Inferior parietal cortex (tissue), 1 donor: ENCODE results near the gene SIRPB1.
"Not testable (repeated sequence)": the region's sequence is repeated elsewhere in the genome, so short reads cannot be mapped to it uniquely, and the experiment has no call there.

Source experiments
- DNase-seq: peaks from one replicate; pipeline ENCODE4 v3.0.0-alpha.2; 2016; ENCODE audit errors: extremely low spot score

SIRPB1 gene

DNA sequence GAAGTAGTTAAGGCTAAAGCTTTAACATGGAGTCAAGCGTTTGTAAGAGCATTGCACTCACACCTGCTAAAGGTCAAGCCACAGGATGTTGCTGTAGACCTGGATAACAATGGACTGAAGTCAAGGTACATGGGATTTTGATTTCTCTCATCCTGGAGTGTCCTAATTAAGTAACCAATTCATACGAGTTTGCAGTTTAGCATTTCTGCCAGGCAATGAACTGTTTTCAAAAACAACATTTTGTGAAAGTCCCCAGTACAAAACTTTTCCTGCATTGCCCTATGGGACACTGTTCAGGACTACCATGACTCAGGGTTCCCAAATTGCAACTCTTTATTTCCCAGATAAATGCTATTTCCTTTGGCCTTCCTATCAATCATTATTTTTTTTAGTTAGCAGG is 17.4 kb upstream of the SIRPB1 start:
- DNase-seq, result no peak

DNA sequence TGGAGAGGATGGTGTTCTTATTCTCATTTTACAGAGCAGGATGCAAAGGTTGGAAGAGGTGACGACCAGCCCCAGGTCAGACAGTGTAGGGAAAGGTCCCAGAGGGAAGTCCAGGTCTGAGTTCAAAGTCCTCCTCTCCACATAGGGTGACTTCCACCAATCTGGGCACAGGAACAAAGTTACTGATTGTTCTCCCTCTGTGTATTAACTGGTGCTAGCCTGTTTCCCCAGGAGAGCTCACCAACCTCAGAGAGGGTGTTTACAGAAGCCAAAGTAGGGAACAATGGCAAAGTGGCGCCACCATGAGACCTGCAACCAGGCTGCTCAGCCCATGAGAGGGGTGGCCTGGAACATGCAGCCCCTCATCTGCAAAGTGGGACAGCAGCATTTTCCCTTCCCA is 16.8 kb upstream of the SIRPB1 start:
- DNase-seq, result no peak

DNA sequence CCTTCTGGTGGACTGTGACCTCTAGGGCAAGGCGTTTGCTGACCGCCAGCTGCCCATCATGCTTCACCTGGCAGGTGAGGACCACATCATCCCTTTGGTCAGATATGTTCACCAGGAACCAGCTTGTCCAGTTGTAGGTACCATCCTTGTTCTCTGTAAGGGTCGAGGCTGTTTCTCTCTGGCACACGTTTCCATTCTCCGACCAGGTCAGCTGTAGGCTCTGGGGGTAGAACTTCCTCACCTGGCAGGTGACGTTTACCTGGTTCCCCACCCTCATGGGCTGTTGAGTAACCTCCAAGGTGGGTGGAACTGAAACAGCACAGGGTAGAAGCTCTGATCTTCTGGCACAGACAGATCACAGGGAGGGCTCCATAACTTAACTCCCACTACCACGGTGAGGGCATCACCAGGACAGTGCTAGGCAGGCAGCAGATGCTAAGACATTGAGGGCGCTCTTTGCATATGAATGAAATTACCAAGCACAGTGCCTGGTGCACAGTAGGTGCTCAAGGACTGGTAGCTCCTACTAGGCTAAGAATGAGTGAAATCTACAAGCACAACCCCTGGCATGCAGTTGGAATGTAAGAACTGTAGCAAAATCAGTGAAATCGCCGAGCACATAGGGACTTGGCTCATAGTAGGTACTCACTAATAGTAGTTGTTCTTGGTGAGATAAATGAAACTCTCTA is 15.6 kb upstream of the SIRPB1 start:
- DNase-seq, result no peak

DNA sequence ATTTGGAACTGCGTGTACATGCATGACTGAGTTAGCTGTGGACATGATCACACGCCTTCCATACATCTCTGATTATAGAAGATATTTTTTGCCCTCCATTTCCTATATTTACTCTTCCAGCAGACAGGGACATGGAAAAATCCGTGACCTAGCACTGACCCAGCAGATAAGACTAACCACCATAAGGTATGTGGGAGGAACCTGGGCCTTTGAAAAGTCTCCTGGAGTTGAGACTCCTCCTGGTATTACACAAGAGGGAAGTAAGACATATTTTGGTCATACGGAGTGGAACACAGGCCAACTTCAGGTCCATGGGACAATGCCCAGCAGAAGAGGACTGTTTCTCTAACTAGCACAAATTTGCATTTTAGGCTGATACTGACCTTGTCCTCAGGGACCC is 13.7 kb upstream of the SIRPB1 start:
- peak; percentile 6 for DNase-seq

DNA sequence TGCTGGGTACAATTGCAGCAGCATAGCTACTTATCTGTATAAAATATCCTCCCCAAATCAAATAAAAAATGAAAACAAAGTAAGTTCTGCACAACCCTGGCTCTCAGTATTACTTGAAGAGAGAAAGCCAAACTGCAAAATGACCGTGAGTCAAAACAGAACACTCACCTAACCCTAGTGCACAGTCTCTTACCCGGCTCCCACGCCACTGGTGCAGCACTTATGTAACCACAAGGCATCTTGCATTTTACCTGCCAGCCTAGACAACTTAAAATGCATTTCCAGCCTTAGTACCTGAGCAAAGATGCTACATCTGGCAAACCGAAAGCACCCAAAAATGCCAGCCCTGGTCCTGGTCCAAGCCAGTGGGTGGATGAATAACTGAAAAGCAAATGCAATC is 12.4 kb upstream of the SIRPB1 start:
- DNase-seq, result no peak

DNA sequence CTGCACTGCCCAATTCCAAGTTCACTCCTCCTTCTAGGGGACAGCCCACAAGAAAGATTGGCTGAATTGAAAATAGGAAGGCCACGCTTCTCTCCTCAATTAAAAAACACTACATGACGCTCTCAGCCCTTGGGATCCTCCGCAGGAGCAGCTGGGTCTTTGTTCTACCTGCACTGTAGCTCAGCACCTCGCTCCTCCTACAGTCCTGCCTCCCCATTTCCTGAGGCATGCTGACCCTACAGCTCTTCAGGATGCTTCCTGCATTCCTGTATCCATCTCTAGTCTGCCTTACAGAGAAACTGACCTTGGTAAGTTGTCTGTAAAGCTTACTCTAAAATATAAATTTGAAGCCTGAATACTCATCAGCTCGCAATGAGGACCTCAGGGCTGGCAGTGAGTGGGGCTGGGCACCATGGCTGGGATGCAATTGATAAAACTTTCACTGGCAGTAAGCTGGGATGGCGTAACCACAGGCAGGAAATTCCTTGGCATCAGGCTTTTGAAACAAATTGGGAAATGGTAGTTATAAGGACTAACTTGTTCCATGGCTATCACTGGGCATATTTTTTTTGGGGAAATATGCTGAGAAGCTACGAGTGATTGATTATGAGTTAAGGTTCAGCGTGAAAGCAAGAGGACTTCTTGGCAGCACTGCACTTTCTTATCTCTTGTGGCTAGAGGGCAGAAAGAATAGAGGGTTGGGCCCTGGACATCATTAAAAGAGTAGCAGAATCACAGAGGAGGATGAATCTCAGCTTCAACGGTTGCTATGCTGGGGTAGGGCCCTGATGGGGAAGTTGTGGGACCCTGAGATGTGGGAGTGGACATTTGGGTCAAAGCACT is 11.7 kb upstream of the SIRPB1 start:
- no peak for DNase-seq

DNA sequence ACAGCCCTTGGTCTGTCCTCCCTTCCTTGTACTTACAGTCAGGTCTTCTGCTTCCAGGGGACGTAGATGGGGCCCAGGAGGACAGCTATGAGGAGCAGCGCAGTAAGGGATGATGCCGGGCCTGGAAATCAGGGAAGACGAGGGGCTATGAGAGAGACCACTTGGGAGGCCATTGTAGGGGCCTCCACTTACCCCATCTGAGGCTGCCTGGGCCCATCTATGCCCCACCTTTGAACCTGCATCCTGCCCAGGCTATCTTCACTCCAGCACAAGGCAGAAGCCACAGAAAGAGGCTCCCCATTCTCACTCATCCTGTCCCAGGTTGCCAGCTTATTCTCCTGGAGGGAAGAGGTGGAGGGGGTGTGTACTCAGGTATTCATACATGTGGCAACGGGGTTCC is 10.4 kb upstream of the SIRPB1 start:
- no peak for DNase-seq

DNA sequence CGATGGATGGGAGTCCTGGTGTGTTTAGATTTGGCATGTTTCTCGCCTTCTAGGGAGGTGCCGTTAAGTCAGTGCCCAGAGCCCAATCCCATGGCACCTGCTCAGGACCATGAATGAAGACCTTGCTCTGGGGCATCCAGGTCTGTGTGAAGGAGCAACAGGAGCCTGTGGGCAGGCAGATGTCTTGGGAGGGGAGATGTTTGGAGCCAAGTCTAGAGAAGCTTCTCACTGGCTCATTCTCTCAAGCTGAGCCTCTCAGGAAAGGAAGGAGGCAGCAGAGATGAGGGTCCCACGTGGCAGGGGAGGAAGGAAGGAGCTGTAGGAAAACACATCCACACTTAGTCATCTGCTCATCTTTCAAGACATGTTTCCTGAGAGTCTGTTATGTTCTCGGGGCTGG is 9.5 kb upstream of the SIRPB1 start:
- DNase-seq, result no peak

DNA sequence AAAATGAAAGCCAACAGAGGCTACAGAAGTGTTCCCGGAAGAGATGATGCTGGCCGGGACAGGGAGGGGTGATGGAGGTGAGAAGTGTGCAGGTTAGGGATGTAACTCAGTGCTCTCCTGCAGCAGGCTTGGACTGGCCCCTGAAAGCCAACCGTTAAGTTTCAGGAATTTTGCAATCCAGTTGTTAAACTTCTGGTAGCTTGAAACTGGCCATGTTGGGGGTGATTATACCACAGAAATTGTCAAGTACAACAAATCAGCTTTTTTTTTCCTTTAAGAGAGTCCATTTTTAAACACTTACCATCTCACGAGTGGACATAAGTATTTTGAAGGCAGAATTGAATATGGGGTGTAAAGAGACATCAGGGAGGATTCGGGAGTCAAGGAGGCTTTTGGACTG is 8.8 kb upstream of the SIRPB1 start:
- no peak for DNase-seq

DNA sequence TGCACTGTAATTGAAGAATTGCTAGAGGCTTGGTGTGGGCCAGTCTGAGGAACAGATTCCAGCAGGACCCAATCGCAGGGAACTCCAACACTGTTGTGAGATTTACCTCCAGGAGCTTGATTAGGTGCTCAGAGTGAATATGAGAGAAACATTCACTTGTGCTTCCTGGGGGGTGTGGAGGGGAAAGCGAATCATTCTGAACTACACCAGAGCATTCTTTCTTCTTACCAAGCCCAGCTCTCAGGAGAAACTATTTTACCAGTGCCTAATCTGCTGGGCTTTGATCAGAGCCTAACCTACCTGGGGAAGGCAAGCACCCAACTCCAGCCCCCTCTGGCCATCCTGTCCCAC is 7.4 kb upstream of the SIRPB1 start:
- DNase-seq, result no peak

DNA sequence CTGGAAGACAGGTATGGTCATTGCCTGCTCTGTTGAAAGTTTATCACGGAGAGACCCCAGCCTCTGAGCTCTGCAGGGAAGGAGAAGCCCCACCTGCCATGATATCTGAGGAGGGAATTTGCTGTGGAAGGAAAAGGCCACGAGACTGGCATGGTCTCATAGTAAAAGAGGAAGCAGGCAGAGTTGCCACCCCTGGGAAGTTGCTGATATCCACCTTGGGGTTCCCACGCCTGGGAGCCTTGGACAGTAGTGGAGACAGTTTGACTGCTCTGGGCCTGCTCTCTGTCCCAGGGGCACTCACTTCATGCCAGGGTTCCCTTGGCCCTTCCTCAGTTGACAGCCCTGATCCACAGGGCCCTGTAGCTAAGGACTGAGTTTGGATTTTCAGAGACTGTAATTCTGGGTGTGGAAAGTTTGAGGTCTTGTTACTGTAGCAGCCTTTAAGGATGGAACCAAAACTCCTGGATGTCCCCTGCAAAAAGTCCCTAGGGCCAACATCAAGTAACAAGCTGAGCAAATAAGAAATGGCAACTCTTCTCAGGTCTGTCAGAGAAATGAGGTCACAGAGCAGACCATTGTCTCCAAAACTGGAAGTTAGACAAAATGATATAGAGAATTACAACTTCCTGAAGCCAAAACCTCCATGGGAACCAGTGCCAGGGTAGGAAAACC is 6.9 kb upstream of the SIRPB1 start:
- DNase-seq, result no peak

DNA sequence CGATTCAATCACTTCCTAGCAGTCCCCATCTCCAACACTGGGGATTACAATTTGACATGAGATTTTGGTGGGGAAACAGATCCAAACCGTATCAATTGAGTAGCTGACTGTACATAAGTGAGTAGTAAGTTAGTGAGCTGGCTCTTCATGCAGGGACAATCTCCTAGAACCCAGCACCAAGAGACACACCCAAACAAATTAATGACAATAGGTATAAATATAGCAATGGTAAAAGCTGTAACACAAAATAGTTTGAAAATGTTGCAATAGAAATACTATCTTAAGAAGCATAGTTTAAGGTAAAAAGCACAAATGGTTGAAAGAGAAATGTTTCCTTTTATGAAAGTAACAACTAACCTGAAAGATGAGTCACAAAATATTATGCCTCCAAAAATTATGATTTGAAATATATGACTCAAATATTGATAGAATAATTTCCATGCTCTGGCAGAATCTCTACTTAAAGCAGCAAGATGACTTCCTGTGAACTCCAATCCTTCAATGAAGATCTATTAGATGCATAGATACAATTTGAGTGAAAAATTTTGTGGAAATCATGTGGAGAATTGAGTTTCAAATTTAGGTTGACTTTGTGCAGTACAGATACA is 5.4 kb upstream of the SIRPB1 start:
- DNase-seq, result no peak

DNA sequence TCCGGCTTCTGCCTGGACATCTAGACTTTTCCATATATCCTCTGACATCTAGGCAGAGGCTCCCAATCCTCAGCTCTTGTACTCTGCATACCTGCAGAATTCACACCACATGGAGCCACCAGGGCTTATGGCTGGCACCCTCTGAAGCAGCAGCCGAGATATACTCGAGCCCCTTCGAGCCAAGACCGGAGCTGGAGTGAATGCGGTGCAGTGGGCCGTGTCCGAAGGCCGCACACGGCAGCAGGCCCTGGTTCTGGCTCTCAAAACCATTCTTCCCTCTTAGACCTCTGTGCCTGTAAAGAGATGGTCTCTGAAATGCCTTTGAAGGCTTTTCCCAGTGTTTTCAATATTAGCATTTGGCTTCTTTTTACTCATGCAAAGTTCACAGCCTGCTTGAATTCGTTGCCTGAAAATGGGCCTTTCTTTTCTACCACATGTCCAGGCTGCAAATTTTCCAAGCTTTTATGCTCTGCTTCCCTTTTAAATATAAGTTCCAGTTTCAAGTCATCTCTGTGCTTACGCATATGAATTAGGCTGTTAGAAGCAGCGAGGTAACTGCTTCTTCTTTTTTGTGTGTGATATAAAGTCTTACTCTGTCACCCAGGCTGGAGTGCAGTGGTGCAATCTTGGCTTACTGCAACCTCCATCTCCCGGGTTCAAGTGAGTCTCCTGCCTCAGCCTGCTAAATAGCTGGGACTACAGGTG is 3.8 kb upstream of the SIRPB1 start:
- DNase-seq, result peak; percentile 0

DNA sequence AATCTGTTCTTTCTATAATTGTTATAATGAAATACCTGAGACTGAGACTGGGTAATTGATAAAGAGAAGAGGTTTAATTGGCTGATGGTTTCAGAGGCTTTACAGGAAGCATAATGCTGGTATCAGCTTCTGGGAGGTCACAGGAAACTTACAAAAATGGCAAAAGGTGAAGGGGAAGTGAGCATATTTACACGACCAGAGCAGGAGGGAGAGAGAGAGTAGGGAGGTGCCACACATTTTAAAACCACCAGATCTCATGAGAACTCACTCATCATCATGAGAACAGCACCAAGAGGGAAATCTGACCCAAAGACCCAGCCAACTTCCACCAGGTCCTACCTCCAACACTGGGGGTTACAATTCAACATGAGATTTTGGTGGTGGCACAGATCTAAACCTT is 2.6 kb upstream of the SIRPB1 start:
- DNase-seq, result no peak

DNA sequence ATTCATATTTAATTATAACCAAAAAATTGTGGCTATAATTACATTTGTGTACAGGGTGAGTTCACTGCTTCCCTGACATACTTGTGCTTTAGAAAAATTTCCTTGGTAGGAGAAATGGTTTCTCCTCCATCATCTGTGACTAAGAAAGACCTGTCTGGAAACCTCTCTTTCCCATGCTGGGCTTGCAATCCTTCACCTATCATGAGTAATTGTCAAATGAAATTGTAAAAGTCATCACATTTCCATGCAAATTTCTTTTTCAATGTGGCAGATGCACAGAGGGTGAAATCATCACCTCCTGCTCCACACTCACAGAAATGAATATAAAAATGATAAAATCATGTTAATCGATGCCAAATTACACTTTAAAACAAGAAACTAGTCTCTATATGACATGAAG is 1.5 kb upstream of the SIRPB1 start:
- DNase-seq, result peak; percentile 0

DNA sequence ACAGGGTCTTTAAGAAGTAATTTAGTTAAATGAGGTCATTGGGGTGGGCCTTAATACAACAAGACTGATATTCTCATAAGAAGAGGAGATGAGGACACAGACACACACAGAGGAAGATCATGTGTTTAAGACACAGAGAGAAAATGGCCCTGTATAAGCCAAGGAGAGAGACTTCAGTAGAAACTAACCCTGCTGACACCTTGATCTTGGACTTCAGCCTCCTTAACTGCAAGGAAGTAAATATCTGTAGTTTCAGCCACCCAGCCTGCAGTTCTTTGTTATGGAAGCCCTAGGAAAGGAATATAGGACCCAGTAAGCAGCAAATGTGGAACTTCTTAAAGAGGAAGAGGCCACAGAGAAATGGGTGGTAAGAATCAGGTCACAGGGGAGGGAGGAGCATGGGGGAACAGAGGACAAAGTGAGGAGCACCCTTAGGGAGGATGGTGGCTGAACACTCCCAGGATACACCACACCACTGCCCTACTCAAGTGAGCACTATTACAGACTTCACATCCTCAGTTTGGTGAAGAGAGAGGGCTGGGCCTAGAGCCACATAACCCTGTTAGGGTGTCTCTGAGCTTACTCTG is 762 bp downstream of the SIRPB1 start:
- no peak for DNase-seq

DNA sequence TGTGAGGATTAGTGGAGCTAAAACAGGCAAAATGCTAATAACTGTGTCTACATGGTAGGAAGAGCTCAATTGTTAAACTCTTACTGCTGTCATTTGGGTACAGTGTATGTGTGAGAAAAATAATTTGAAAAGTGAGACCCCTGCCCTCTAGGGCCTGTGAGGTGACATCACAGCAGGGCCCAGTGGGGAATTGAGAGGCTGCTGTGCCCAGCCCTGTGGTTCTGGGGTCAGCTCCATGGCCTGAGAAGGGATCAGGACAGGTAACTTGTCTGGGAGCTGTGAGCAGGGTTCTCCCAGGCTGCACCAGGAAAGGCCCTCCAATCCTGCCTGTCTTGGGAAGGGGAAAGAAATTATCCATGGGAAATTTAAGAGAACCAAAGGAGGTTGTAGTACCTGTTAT is 1.3 kb downstream of the SIRPB1 start:
- peak; percentile 0 for DNase-seq

DNA sequence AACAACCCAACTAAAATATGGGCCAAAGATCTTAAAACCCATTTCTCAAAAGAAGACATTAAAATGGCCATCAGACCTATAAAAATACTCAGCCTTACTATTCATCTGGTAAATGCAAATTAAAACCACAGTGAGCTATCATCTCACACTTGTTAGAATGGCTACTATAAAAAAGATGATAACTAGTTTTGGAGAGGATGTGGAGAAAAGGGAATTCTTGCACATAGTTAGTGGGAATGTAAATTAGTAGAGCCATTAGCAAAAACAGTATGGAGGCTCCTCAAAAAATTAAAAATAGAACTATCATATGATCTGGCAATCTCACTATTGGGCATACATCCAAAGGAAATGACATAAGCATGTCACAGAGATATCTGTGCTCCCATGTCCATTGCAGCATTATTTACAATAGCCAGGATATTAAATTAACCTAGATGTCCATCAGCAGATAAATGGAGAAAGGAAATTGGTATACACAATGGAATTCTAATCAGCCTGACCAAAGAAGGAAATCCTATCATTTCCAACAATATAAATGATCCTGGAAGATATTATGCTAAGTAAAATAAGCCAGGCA is 2.9 kb downstream of the SIRPB1 start:
- DNase-seq, result no peak

DNA sequence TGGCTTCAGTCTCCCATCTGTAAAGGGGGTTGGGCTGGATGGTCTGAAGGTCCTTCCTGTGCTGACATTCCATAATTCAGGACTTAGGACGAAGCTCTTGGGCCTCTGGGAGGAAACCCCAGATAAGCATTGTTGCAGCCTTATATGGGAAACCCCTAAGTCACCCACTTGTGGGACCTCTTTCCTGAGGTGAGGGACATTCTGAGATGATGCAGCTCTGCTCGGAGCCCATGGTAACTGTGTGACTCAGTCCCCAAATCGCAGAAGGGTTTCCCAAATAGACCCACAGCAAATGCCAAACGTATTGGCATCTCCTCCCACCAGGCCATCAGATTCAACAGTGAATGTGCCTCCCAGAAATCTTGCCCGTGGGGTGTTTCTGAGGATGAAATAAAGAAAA is 9.4 kb downstream of the SIRPB1 start:
- DNase-seq, result not testable (repeated sequence)

DNA sequence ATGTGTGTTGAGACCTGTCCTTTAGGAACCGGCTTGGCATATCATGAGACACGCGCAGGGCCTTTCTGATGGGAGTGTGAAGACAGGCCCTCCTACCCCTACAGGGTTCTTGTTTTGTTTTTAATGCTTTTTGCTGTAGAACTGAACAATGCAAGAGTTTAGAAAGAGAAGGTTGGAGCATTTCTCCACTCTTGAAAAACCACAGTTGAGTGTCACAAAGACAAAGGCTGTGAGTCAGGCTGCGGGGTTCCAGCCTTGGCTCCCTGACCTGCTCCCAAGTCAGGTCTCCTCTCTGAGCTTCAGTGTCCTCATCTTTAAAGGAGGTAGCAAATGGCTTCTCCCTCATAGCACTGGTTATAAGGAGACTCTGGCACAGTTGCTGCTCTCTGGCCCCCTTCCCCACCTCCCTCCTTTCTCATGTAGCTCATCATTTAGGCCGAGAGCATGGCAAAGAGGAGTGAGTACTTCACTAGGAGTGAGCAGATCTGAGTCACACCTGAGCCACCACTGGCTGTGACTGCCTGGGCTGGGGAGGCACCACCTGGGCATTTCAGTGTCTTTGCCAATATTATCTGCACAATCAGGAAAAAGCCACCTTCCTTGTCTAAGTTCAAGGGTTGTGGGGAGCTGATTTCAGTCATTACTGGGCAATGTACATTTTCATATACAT is 11.0 kb downstream of the SIRPB1 start:
- not testable (repeated sequence) for DNase-seq

DNA sequence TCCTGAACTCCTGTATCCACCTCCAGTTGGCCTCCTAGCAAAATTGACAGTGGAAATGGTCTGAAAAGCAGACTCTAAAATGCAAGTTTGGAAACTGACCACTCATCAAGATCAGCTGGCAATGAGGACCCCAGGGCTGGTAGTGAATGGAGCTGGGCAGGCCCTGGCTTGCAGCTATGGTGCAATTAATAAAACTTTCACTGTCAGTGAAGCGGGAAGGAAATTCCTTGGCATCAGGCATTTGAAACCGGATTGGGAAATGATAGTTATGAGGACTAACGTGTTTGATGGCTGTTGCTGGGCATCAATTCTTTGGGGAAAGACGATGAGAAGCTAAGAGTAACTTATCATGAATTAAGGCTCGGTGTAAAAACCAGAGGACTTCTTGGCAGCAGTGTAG is 19.1 kb downstream of the SIRPB1 start:
- no peak for DNase-seq
